Smooth muscle cell (in vitro differentiated cells): ENCODE measurements around the gene KCNJ4. TPM values are rescaled to one million over a fixed set of nuclear protein-coding genes. Genes with fewer than 3 reads are reported as not detected.
A peak's percentile ranks its signal among the peaks of the same experiment; 100 is the strongest.

Experiments used
- DNase-seq: peaks from one replicate; lab custom pipeline; 2025; ENCODE audit not compliant: unreplicated experiment; lab: John Stamatoyannopoulos, UW
- H2AFZ ChIP-seq: fragments of 200-600 bp; sonication (generic); 2 replicates; pipeline ENCODE4 v1.6.0; 2016; ENCODE audit warnings: antibody characterized with exemption, low read depth, mild to moderate bottlenecking
- H3F3A ChIP-seq: fragments of 200-600 bp; sonication (generic); 2 replicates; pipeline ENCODE4 v1.6.0; 2017; ENCODE audit warnings: antibody characterized with exemption, low read depth
- H3K27ac ChIP-seq: fragments of 200-600 bp; sonication (generic); 2 replicates; pipeline ENCODE4 v1.5.1; 2016; ENCODE audit warnings: low read depth, mild to moderate bottlenecking
- H3K27me3 ChIP-seq: fragments of 200-600 bp; sonication (generic); 2 replicates; pipeline ENCODE4 v1.6.1; 2016; ENCODE audit warnings: low read depth, mild to moderate bottlenecking
- H3K36me3 ChIP-seq: fragments of 200-600 bp; sonication (generic); 2 replicates; pipeline ENCODE4 v1.5.1; 2016; ENCODE audit warnings: low read depth
- H3K4me1 ChIP-seq: fragments of 200-600 bp; sonication (generic); 2 replicates; pipeline ENCODE4 v1.5.1; 2016; ENCODE audit warnings: low read depth
- H3K4me2 ChIP-seq: fragments of 200-600 bp; sonication (generic); 2 replicates; pipeline ENCODE4 v1.6.0; 2016; ENCODE audit warnings: mild to moderate bottlenecking
- H3K4me3 ChIP-seq: fragments of 200-600 bp; sonication (generic); 2 replicates; pipeline ENCODE4 v1.5.1; 2016; ENCODE audit warnings: mild to moderate bottlenecking
- H3K79me2 ChIP-seq: fragments of 200-600 bp; sonication (generic); 2 replicates; pipeline ENCODE4 v1.6.0; 2016; ENCODE audit warnings: low read depth, mild to moderate bottlenecking
- H3K9ac ChIP-seq: fragments of 200-600 bp; sonication (generic); 2 replicates; pipeline ENCODE4 v1.6.0; 2016; ENCODE audit warnings: low read depth
- H3K9me3 ChIP-seq: fragments of 200-600 bp; sonication (generic); replicated peaks from 2 replicates; pipeline ENCODE4 v1.5.1; 2016; ENCODE audit warnings: low read depth
- H4K20me1 ChIP-seq: fragments of 200-600 bp; sonication (generic); 2 replicates; pipeline ENCODE4 v1.6.0; 2016; ENCODE audit warnings: low read depth
- CTCF ChIP-seq: fragments of 200-600 bp; sonication (generic); IDR thresholded peaks from 2 replicates; pipeline ENCODE4 v1.5.1; 2017; ENCODE audit warnings: borderline replicate concordance, mild to moderate bottlenecking, antibody characterized with exemption; ENCODE audit not compliant: insufficient read depth, poor library complexity, severe bottlenecking
- WGBS: methylation state at CpG from one replicate; pipeline ENCODE4 v1.1.7; 2016; ENCODE audit warnings: low lambda C conversion rate; 5-methylcytosine and 5-hydroxymethylcytosine counted together
- polyA plus RNA-seq: library from polyadenylated mRNA; unstranded; fragments of >200 nt; fragmentation: Nextera tagmentation; extraction: Ambion mirVana; gene quantifications from 2 replicates; pipeline ENCODE4 v1.2.1, GENCODE V29; 2016
- total RNA-seq: library from RNA; depleted of rRNA; stranded (reverse); fragments of >200 nt; gene quantifications from 2 replicates; pipeline ENCODE4 v1.2.3, GENCODE V29; 2014

Gene KCNJ4
- total and polyA plus RNA-seq, 2 experiments from 2014 or later, result not detected

GRCh38 chr22:38455530-38456271, 702 bp upstream of the KCNJ4 start:
- H3F3A ChIP-seq, result no peaks in the 10 kb centered on the region
- no peaks in the 10 kb centered on the region for H4K20me1 ChIP-seq
- WGBS, result 3% methylated on average over 7 of the region's 90 CpGs
- no peak for TF ChIP-seq CTCF
- peak overlapping the region; percentile 97 for H3K4me2 ChIP-seq
- H3K79me2 ChIP-seq, result no peaks in the 10 kb centered on the region
- H3K9ac ChIP-seq, result no peak overlapping the region
- H3K4me1 ChIP-seq, result no peaks in the 10 kb centered on the region
- H3K27me3 ChIP-seq, result peaks cover 59% of the 10 kb centered on the region
- no peaks in the 10 kb centered on the region for H3K9me3 ChIP-seq
- no peaks in the 10 kb centered on the region for H3K36me3 ChIP-seq
- H3K4me3 ChIP-seq, result peak overlapping the region; percentile 65
- no peak overlapping the region for H3K27ac ChIP-seq
- DNase-seq, result no peak
- H2AFZ ChIP-seq, result peak overlapping the region; percentile 87

- no peak overlapping the region for H2AFZ ChIP-seq
- no peaks in the 10 kb centered on the region for H4K20me1 ChIP-seq
- H3K27me3 ChIP-seq, result peaks cover 69% of the 10 kb centered on the region
- DNase-seq, result no peak
- H3K9ac ChIP-seq, result no peak overlapping the region
- no peaks in the 10 kb centered on the region for H3K79me2 ChIP-seq
- no peaks in the 10 kb centered on the region for H3F3A ChIP-seq
- no peak overlapping the region for H3K27ac ChIP-seq
- no peak for TF ChIP-seq CTCF
- H3K9me3 ChIP-seq, result no peaks in the 10 kb centered on the region
- H3K4me3 ChIP-seq, result peak overlapping the region; percentile 42
- no peaks in the 10 kb centered on the region for H3K36me3 ChIP-seq
- WGBS, result 9% methylated on average over 34 of the region's 67 CpGs
- H3K4me2 ChIP-seq, result peak overlapping the region; percentile 82
- no peaks in the 10 kb centered on the region for H3K4me1 ChIP-seq
Measured at GRCh38 chr22:38454353-38455075, 485 bp downstream of the KCNJ4 start.

- Histone ChIP-seq H3F3A (no peaks in the 10 kb centered on the region), H2AFZ (no peak overlapping the region), H4K20me1 (no peaks in the 10 kb centered on the region), H3K4me1 (no peaks in the 10 kb centered on the region), H3K27me3 (peaks cover 70% of the 10 kb centered on the region), H3K4me2 (no peak overlapping the region), H3K27ac (no peak overlapping the region), H3K4me3 (no peak overlapping the region), H3K9ac (no peak overlapping the region), H3K9me3 (no peaks in the 10 kb centered on the region), H3K79me2 (no peaks in the 10 kb centered on the region), H3K36me3 (no peaks in the 10 kb centered on the region)
- no peak for TF ChIP-seq CTCF
- DNase-seq, result no peak
- WGBS, result 83% methylated on average over 3 of the region's 3 CpGs
Measured at GRCh38 chr22:38453996-38454352, 1.0 kb downstream of the KCNJ4 start.
